H1 (cell line): Measurements from ENCODE around the gene CEP350. TPM values are rescaled to one million over a fixed set of nuclear protein-coding genes. Genes with fewer than 3 reads are reported as not detected.

Experiments
- CTCF ChIA-PET: fragments of 300-600 bp; sonication (Branson Sonifier 250); formaldehyde crosslinking; loops from one replicate; lab custom pipeline; 2021; ENCODE audit not compliant: partially characterized antibody; lab: Charles Lee
- POLR2A ChIA-PET: fragments of 300-600 bp; sonication (Branson Sonifier 250); formaldehyde crosslinking; loops from one replicate; lab custom pipeline; 2021; ENCODE audit warnings: inconsistent platforms; ENCODE audit not compliant: partially characterized antibody; lab: Charles Lee
- DNase-seq, 2 experiments: peaks; one replicate each; pipeline versions ENCODE4 v3.0.0 to v3.0.0-alpha.2; 2010 to 2022; ENCODE audit warnings: low spot score in 2 of 2, low read depth in 1 of 2, mixed read lengths in 1 of 2
- FAIRE-seq: peaks from 2 replicates; lab custom pipeline; 2011; peaks lifted over from hg19 to GRCh38; lab: Jason Lieb, UNC
- H2AFZ ChIP-seq: 2 replicates; pipeline ENCODE4 v1.8.1; 2012; ENCODE audit warnings: low read length, inconsistent platforms
- H2AK5ac ChIP-seq: 2 replicates; pipeline ENCODE4 v1.6.1; 2013; ENCODE audit warnings: low read depth, low read length
- H2BK120ac ChIP-seq: replicated peaks from 2 replicates; pipeline ENCODE3; 2013; ENCODE audit warnings: low read depth, low read length, inconsistent platforms
- H2BK12ac ChIP-seq: 2 replicates; pipeline ENCODE4 v1.6.1; 2013; ENCODE audit warnings: low read depth, low read length
- H2BK15ac ChIP-seq: 2 replicates; pipeline ENCODE4 v1.6.1; 2013; ENCODE audit warnings: low read length
- H2BK20ac ChIP-seq: 2 replicates; pipeline ENCODE4 v1.6.1; 2013; ENCODE audit warnings: low read length
- H2BK5ac ChIP-seq: 2 replicates; pipeline ENCODE4 v1.6.1; 2013; ENCODE audit warnings: low read depth, low read length
- H3K14ac ChIP-seq: 2 replicates; pipeline ENCODE4 v1.6.1; 2013; ENCODE audit warnings: inconsistent platforms; ENCODE audit not compliant: insufficient read length
- H3K18ac ChIP-seq: 2 replicates; pipeline ENCODE4 v1.6.1; 2013; ENCODE audit warnings: low read length; ENCODE audit errors: extremely low read depth
- H3K23ac ChIP-seq: 2 replicates; pipeline ENCODE4 v1.6.1; 2013; ENCODE audit warnings: inconsistent platforms; ENCODE audit not compliant: insufficient read length
- H3K23me2 ChIP-seq: 2 replicates; pipeline ENCODE4 v1.6.1; 2013; ENCODE audit warnings: low read depth, low read length
- H3K27ac ChIP-seq: 2 replicates; pipeline ENCODE4 v1.6.1; 2011; ENCODE audit warnings: low read depth, low read length, inconsistent platforms
- H3K27me3 ChIP-seq, 4 experiments: replicated peaks in 1 of 4; 1 replicate in 1 of 4; 2 replicates in 3 of 4; pipeline versions ENCODE4 v1.6.1 to v1.8.1; 2011 to 2013; ENCODE audit warnings: low read length in 3 of 4, mild to moderate bottlenecking in 3 of 4, inconsistent platforms in 2 of 4, mixed read lengths in 2 of 4, moderate library complexity in 1 of 4; ENCODE audit not compliant: control insufficient read depth in 3 of 4, insufficient read depth in 3 of 4; ENCODE audit errors: extremely low read depth in 1 of 4
- H3K36me3 ChIP-seq, 4 experiments: 2 replicates each; pipeline versions ENCODE4 v1.6.1 to v1.8.1; 2011 to 2013; ENCODE audit warnings: mild to moderate bottlenecking in 4 of 4, low read length in 3 of 4, moderate library complexity in 2 of 4, control low read depth in 1 of 4, inconsistent platforms in 1 of 4; ENCODE audit not compliant: insufficient read depth in 4 of 4, control insufficient read depth in 2 of 4
- H3K4ac ChIP-seq: replicated peaks from 2 replicates; pipeline ENCODE3; 2013; ENCODE audit warnings: low read length, low read depth, mixed read lengths, inconsistent platforms; ENCODE audit not compliant: insufficient read length
- H3K4me1 ChIP-seq, 4 experiments: replicated peaks in 1 of 4; 1 replicate in 1 of 4; 2 replicates in 3 of 4; pipeline versions ENCODE4 v1.6.1 to v1.8.1; 2011 to 2013; ENCODE audit warnings: low read length in 3 of 4, inconsistent platforms in 2 of 4, mixed read lengths in 1 of 4; ENCODE audit not compliant: insufficient read depth in 4 of 4, control insufficient read depth in 3 of 4
- H3K4me2 ChIP-seq, 2 experiments: 2 replicates each; pipeline versions ENCODE4 v1.6.1 to v1.8.1; 2011 to 2013; ENCODE audit warnings: low read depth in 2 of 2, low read length in 2 of 2, control low read depth in 1 of 2, inconsistent platforms in 1 of 2, mild to moderate bottlenecking in 1 of 2; ENCODE audit not compliant: insufficient read depth in 1 of 2
- H3K4me3 ChIP-seq, 4 experiments: fragments of 200-600, 300-600 bp in 1 of 4; sonication (generic), shearing (Covaris generic), sonication (Bioruptor Twin) in 1 of 4; 2 replicates each; pipeline versions ENCODE4 v1.5.1 to v1.8.1; 2011 to 2016; ENCODE audit warnings: low read length in 4 of 4, low read depth in 3 of 4, control low read depth in 2 of 4, inconsistent platforms in 2 of 4, mild to moderate bottlenecking in 2 of 4, mixed read lengths in 1 of 4, moderate library complexity in 1 of 4; ENCODE audit not compliant: insufficient read depth in 2 of 4; ENCODE audit errors: extremely low read depth in 1 of 4
- H3K56ac ChIP-seq: replicated peaks from 2 replicates; pipeline ENCODE3; 2013; ENCODE audit warnings: low read depth, mild to moderate bottlenecking, mixed read lengths, low read length, inconsistent platforms; ENCODE audit not compliant: insufficient read length
- H3K79me1 ChIP-seq: 2 replicates; pipeline ENCODE4 v1.6.1; 2013; ENCODE audit warnings: low read depth, low read length, control low read depth
- H3K79me2 ChIP-seq, 2 experiments: 2 replicates each; pipeline versions ENCODE4 v1.6.1 to v1.8.1; 2012 to 2013; ENCODE audit warnings: low read length in 2 of 2, mild to moderate bottlenecking in 2 of 2, inconsistent platforms in 1 of 2; ENCODE audit not compliant: insufficient read depth in 2 of 2, control insufficient read depth in 1 of 2
- H3K9ac ChIP-seq, 4 experiments: replicated peaks in 1 of 4; 1 replicate in 1 of 4; 2 replicates in 3 of 4; pipeline versions ENCODE4 v1.6.1 to v1.8.1; 2011 to 2013; ENCODE audit warnings: low read depth in 3 of 4, low read length in 3 of 4, control low read depth in 2 of 4, mild to moderate bottlenecking in 2 of 4, moderate library complexity in 2 of 4, inconsistent platforms in 1 of 4; ENCODE audit errors: extremely low read depth in 1 of 4
- H3K9me3 ChIP-seq, 2 experiments: 2 replicates each; pipeline versions ENCODE4 v1.6.1 to v1.8.1; 2012 to 2013; ENCODE audit warnings: mild to moderate bottlenecking in 2 of 2, moderate library complexity in 2 of 2, control low read depth in 1 of 2, inconsistent platforms in 1 of 2, low read depth in 1 of 2, low read length in 1 of 2, mixed read lengths in 1 of 2; ENCODE audit not compliant: insufficient read depth in 2 of 2
- H4K20me1 ChIP-seq, 2 experiments: replicated peaks in 1 of 2; 2 replicates each; pipeline versions ENCODE3 to v1.8.1; 2011 to 2013; ENCODE audit warnings: inconsistent platforms in 2 of 2, low read length in 2 of 2, mild to moderate bottlenecking in 1 of 2; ENCODE audit not compliant: insufficient read depth in 2 of 2, control insufficient read depth in 1 of 2
- H4K5ac ChIP-seq: 2 replicates; pipeline ENCODE4 v1.6.1; 2013; ENCODE audit warnings: low read length, low read depth, mixed read lengths, inconsistent platforms; ENCODE audit not compliant: insufficient read length
- H4K8ac ChIP-seq: 2 replicates; pipeline ENCODE4 v1.8.0; 2013; ENCODE audit warnings: mild to moderate bottlenecking, moderate library complexity, low read length, inconsistent platforms; ENCODE audit not compliant: insufficient read depth; ENCODE audit errors: extremely low read depth
- H4K91ac ChIP-seq: replicated peaks from 2 replicates; pipeline ENCODE3; 2013; ENCODE audit warnings: low read length, mixed read lengths, inconsistent platforms; ENCODE audit not compliant: insufficient read length
- CBX8 ChIP-seq: fragments of 300-800, 300-1000 bp; sonication (generic); IDR thresholded peaks from 2 replicates; pipeline ENCODE4 v1.7.1; 2016; ENCODE audit warnings: low read depth, low read length, borderline replicate concordance
- EP300 ChIP-seq, 2 experiments: IDR thresholded peaks; 1 replicate in 1 of 2; 2 replicates in 1 of 2; pipeline ENCODE4 v1.6.1; 2011 to 2012; ENCODE audit warnings: low read depth in 2 of 2, low read length in 2 of 2, mild to moderate bottlenecking in 2 of 2, borderline replicate concordance in 1 of 2, inconsistent platforms in 1 of 2, moderate library complexity in 1 of 2
- NRF1 ChIP-seq: IDR thresholded peaks from 2 replicates; pipeline ENCODE4 v1.6.1; 2011; ENCODE audit warnings: mild to moderate bottlenecking, low read depth, low read length, improper control_type of control experiment
- POU5F1 ChIP-seq: IDR thresholded peaks from 2 replicates; pipeline ENCODE4 v1.6.1; 2011; ENCODE audit warnings: low read depth, mild to moderate bottlenecking, low read length, moderate library complexity
- RNF2 ChIP-seq: fragments of 200-900, 300-1000 bp; sonication (generic); IDR thresholded peaks from 2 replicates; pipeline ENCODE4 v1.7.1; 2016; ENCODE audit warnings: borderline replicate concordance, low read depth, mild to moderate bottlenecking, antibody characterized with exemption, low read length; ENCODE audit not compliant: poor library complexity, severe bottlenecking; ENCODE audit errors: missing control alignments
- SIN3A ChIP-seq, 2 experiments: IDR thresholded peaks in 1 of 2; conservative IDR thresholded peaks in 1 of 2; 2 replicates each; pipeline ENCODE4 v1.6.1; 2011 to 2012; ENCODE audit warnings: low read length in 2 of 2, improper control_type of control experiment in 1 of 2, low read depth in 1 of 2, mild to moderate bottlenecking in 1 of 2
- SP1 ChIP-seq: IDR thresholded peaks from 2 replicates; pipeline ENCODE4 v1.6.1; 2011; ENCODE audit warnings: low read depth, low read length
- SP2 ChIP-seq: IDR thresholded peaks from 2 replicates; pipeline ENCODE4 v1.6.1; 2012; ENCODE audit warnings: mild to moderate bottlenecking, low read length, inconsistent platforms
- SP4 ChIP-seq: IDR thresholded peaks from 2 replicates; pipeline ENCODE4 v1.6.1; 2012; ENCODE audit warnings: low read length, inconsistent platforms
- SRF ChIP-seq: IDR thresholded peaks from 2 replicates; pipeline ENCODE4 v1.6.1; 2011; ENCODE audit warnings: mild to moderate bottlenecking, low read depth, low read length, moderate library complexity
- TEAD4 ChIP-seq: IDR thresholded peaks from 2 replicates; pipeline ENCODE4 v1.6.1; 2012; ENCODE audit warnings: low read depth, low read length, inconsistent platforms, mixed read lengths
- ZNF274 ChIP-seq: IDR thresholded peaks from 2 replicates; pipeline ENCODE4 v1.7.0; 2012; ENCODE audit warnings: low read length, borderline replicate concordance; ENCODE audit errors: extremely low read depth
- WGBS, 2 experiments: shearing (Covaris generic) in 1 of 2; methylation state at CpG; one replicate each; pipeline versions ENCODE4 v1.1.6 to v1.1.7; 2013 to 2015; ENCODE audit warnings: low lambda C conversion rate in 2 of 2, mixed read lengths in 2 of 2, inconsistent platforms in 1 of 2, low coverage in 1 of 2, missing lambda C conversion rate in 1 of 2; ENCODE audit not compliant: insufficient replicate concordance in 2 of 2, insufficient coverage in 1 of 2, insufficient read length in 1 of 2; ENCODE audit errors: extremely low coverage in 1 of 2, missing lambda C conversion rate in 1 of 2; 5-methylcytosine and 5-hydroxymethylcytosine counted together
- polyA plus RNA-seq, 7 experiments: library from polyadenylated mRNA; depleted of rRNA in 3 of 7; stranded (reverse) in 5 of 7; unstranded in 2 of 7; fragments of >200 nt in 5 of 7; fragments of 200-250 nt in 2 of 7; gene quantifications; 1 replicate in 5 of 7; 2 replicates in 1 of 7; 4 replicates in 1 of 7; pipeline versions ENCODE4 v1.2.1 to v1.2.3, GENCODE V29; 2011 to 2013; ENCODE audit warnings: missing spikeins in 2 of 7, mixed read lengths in 2 of 7
- total RNA-seq: library from RNA; stranded (reverse); fragmentation: NEBNext Ultra II Directional; extraction: Animal tissue kit (Norgen Biotek cat#: 25700); gene quantifications from 2 replicates; pipeline ENCODE4 v1.2.1, GENCODE V29; 2021

CEP350 gene
- total and polyA plus RNA-seq, 2 of the 8 experiments (the other 6 are each of a cell fraction or from before 2014, with no cell fraction given): 5.6 to 39.4 TPM

GRCh38 chr1:179935909-179936496 lies 18.6 kb upstream of the CEP350 start:
- Histone ChIP-seq H3K27ac (no peak overlapping the region), H4K8ac (no peak overlapping the region), H2BK20ac (no peak overlapping the region), H3K4me1 (no peaks in the 10 kb centered on the region), H3K18ac (no peak overlapping the region), H3K23ac (no peak overlapping the region), H3K79me1 (no peaks in the 10 kb centered on the region), H3K14ac (no peak overlapping the region), H2AK5ac (no peak overlapping the region), H3K9me3 (no peaks in the 10 kb centered on the region), H3K9ac (no peak overlapping the region), H3K36me3 (no peaks in the 10 kb centered on the region), H3K79me2 (no peaks in the 10 kb centered on the region), H4K91ac (no peak overlapping the region), H3K4me3 (no peak overlapping the region), H2BK15ac (no peak overlapping the region), H3K27me3 (no peaks in the 10 kb centered on the region), H3K23me2 (no peaks in the 10 kb centered on the region), H3K4me2 (no peak overlapping the region), H3K56ac (no peak overlapping the region), H2AFZ (no peak overlapping the region), H4K5ac (no peak overlapping the region), H2BK120ac (no peak overlapping the region), H2BK12ac (no peak overlapping the region), H4K20me1 (no peaks in the 10 kb centered on the region), H3K4ac (no peak overlapping the region), H2BK5ac (no peak overlapping the region)
- 75% methylated on average over 1 of the region's 1 CpG; no CpG with 5 or more reads in 1 of the 2 experiments for WGBS, 2 experiments
- FAIRE-seq (no peak), DNase-seq (no peak)
- POLR2A ChIA-PET: interaction anchor here (0.8 kb wide), 1 partner anchor 349 kb away, joined by 3 read pairs; no protein-coding TSS in a partner anchor
- CTCF ChIA-PET: interaction anchor here (0.6 kb wide), 2 partner anchors 35 to 70 kb away, joined by 3 read pairs; no protein-coding TSS in a partner anchor
- TF ChIP-seq EP300 (IDR thresholded peaks at IDR 0.05; ENCODE audit: borderline replicate concordance in 1 of 2, low read depth in 2 of 2, low read length in 2 of 2): no peak
- no peak for TF ChIP-seq TEAD4
- TF ChIP-seq SIN3A (conservative IDR thresholded peaks at IDR 0.05 in 1 of 2, IDR thresholded peaks at IDR 0.05 in 1 of 2; ENCODE audit: low read depth in 1 of 2, low read length in 2 of 2): no peak
- TF ChIP-seq SRF: no peak
- TF ChIP-seq SP2: no peak
- TF ChIP-seq ZNF274: no peak
- no peak for TF ChIP-seq NRF1
- no peak for TF ChIP-seq SP4
- TF ChIP-seq POU5F1: no peak
- no peak for TF ChIP-seq RNF2
- no peak for TF ChIP-seq CBX8
- no peak for TF ChIP-seq SP1
